Activated B cell treated with CpG ODN at 0.5 μM for 24 hours (primary cell): Measurements from ENCODE around the gene MYLK2. TPM values are rescaled to one million over a fixed set of nuclear protein-coding genes. Genes with fewer than 3 reads are reported as not detected.

ENCODE experiments used
- ATAC-seq: fragments of 200-7000 bp; cut with Tn5 transposase; one replicate; pipeline ENCODE4 v1.10.0; 2021; ENCODE audit warnings: low read depth, mild to moderate bottlenecking, moderate library complexity
- CTCF ChIA-PET: fragments of 350-600 bp; sonication (Branson Sonifier 250); formaldehyde crosslinking; loops from one replicate; lab custom pipeline; 2021; ENCODE audit warnings: antibody characterized with exemption; lab: Charles Lee
- POLR2A ChIA-PET: fragments of 350-600 bp; sonication (Branson Sonifier 250); formaldehyde crosslinking; loops from one replicate; lab custom pipeline; 2021; ENCODE audit warnings: antibody characterized with exemption; lab: Charles Lee
- DNase-seq: peaks from one replicate; pipeline ENCODE4 v3.0.0; 2022
- H3K27ac Mint-ChIP-seq: one replicate; pipeline ENCODE4 v1.8.0; 2020; ENCODE audit warnings: mixed read lengths
- H3K27me3 Mint-ChIP-seq: one replicate; pipeline ENCODE4 v1.8.0; 2021; ENCODE audit warnings: mixed read lengths
- H3K36me3 Mint-ChIP-seq: one replicate; pipeline ENCODE4 v1.8.0; 2021; ENCODE audit warnings: low read depth, mixed read lengths
- H3K4me1 Mint-ChIP-seq: one replicate; pipeline ENCODE4 v1.8.0; 2021; ENCODE audit warnings: mixed read lengths
- H3K4me3 Mint-ChIP-seq: one replicate; pipeline ENCODE4 v1.8.0; 2020; ENCODE audit warnings: mild to moderate bottlenecking, mixed read lengths
- H3K9me3 Mint-ChIP-seq: one replicate; pipeline ENCODE4 v1.8.0; 2020; ENCODE audit warnings: mixed read lengths
- intact Hi-C: fragments of 100-400 bp; cut with micrococcal nuclease; formaldehyde crosslinking; loops from one replicate; pipeline ENCODE4 v1.15.1; 2024
- total RNA-seq: library from RNA; stranded (reverse); gene quantifications from 2 replicates; pipeline ENCODE4 v1.2.3, GENCODE V29; 2022
- TF ChIP-seq, protein P1 (sequence below): fragments of 200-600 bp; IDR thresholded peaks from one replicate; pipeline ENCODE4 v1.8.0; 2022; ENCODE audit warnings: antibody characterized with exemption, mild to moderate bottlenecking

MYLK2 gene
- not detected in 2 replicates for total RNA-seq

DNA sequence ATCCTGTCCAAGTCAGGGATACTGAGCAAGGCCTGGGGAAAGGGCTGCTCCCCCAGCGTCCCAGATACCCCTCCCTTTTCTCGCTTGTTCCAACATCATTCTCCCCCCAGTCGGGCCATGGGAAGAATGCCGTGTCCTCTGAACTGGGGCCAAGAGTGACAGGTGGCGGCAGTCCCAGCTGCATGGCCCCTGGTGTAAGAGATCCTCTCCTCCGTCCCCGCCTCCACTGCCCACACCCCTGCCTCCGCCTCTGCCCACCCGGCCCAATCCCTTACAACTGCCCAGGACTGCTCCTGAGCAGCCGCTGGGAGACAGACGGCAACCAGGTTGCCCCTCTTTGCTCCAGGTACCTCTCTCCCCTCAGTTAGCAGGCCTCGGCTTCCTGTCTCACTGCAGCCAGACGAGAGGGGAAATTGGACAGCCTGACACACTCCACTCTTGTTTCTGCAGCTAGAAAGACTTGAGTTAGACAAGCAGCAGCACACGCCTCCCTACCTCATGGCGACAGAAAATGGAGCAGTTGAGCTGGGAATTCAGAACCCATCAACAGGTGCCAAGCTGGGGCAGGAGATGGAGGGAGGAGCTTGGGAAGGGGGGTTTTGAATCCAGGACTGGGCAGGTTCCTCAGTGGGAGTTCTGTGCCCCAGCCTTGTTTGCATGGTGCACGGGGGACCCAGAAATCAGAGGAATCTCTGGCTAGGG is at the start of gene MYLK2:
MYLK2 (plus strand) TSS at position 274 of the 702 bp plus-strand sequence; CDS start at position 499, 225 bp downstream.
- no peak within 1 kb of the TSS for H3K4me3 Mint-ChIP-seq
- ChIA-PET POLR2A (no interaction called here), CTCF (interaction anchor here (0.9 kb wide), 1 partner anchor 27 kb away, joined by 4 read pairs; no protein-coding TSS in a partner anchor)
- H3K9me3 Mint-ChIP-seq = no peaks in the 10 kb centered on the region
- TF ChIP-seq, protein P1, sequence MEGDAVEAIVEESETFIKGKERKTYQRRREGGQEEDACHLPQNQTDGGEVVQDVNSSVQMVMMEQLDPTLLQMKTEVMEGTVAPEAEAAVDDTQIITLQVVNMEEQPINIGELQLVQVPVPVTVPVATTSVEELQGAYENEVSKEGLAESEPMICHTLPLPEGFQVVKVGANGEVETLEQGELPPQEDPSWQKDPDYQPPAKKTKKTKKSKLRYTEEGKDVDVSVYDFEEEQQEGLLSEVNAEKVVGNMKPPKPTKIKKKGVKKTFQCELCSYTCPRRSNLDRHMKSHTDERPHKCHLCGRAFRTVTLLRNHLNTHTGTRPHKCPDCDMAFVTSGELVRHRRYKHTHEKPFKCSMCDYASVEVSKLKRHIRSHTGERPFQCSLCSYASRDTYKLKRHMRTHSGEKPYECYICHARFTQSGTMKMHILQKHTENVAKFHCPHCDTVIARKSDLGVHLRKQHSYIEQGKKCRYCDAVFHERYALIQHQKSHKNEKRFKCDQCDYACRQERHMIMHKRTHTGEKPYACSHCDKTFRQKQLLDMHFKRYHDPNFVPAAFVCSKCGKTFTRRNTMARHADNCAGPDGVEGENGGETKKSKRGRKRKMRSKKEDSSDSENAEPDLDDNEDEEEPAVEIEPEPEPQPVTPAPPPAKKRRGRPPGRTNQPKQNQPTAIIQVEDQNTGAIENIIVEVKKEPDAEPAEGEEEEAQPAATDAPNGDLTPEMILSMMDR = no peak
- ATAC-seq (no peak), DNase-seq (no peak)
- peaks cover 4% of the 10 kb centered on the region for H3K4me1 Mint-ChIP-seq
- H3K36me3 Mint-ChIP-seq = no peaks in the 10 kb centered on the region
- no peaks in the 10 kb centered on the region for H3K27me3 Mint-ChIP-seq
- intact Hi-C loops = no loop called here
- H3K27ac Mint-ChIP-seq = no peak within 1 kb of the TSS

DNA sequence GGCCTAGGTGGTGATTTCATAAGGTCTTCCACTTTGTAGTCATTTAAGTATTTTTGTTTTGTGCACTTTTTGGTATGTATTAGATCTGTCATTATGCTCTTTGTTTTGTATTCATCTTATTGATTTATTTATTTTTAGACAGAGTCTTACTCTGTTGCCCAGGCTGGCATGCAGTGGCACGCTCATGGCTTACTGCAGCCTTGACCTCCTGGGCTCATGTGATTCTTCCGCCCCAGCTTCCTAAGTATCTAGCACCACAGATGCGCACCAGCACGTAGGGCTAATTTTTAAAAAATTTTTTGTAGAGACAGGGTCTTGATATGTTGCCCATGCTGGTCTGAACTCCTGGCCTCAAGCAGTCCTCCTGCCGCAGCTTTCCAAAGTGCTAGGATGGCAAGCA is 49.5 kb upstream of the MYLK2 start:
- H3K4me3 Mint-ChIP-seq = no peak overlapping the region
- no peaks in the 10 kb centered on the region for H3K9me3 Mint-ChIP-seq
- TF ChIP-seq, protein P1 = no peak
- H3K4me1 Mint-ChIP-seq = no peaks in the 10 kb centered on the region
- ChIA-PET CTCF (no interaction called here), POLR2A (no interaction called here)
- H3K36me3 Mint-ChIP-seq = no peaks in the 10 kb centered on the region
- no peak overlapping the region for H3K27ac Mint-ChIP-seq
- no peak for ATAC-seq
- no peaks in the 10 kb centered on the region for H3K27me3 Mint-ChIP-seq
- intact Hi-C loops = no loop called here
- no peak for DNase-seq

DNA sequence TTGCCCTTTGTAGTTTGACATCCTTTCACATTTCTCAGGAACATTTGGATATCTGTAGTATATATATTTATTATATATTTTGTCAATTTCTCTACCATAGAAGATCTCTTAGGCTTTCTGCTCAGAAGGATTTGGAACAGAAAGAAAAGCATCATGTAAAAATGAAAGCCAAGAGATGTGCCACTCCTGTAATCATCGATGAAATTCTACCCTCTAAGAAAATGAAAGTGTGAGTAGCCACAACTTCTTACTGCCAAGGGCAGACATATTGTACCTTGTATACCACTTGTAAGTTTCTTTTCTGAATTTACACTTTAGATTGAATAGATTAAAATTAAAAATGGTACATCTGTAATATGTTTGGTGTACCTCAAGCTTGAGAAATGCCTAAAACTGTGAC is 48.9 kb upstream of the MYLK2 start:
- no peaks in the 10 kb centered on the region for H3K27me3 Mint-ChIP-seq
- no peaks in the 10 kb centered on the region for H3K36me3 Mint-ChIP-seq
- DNase-seq (no peak), ATAC-seq (no peak)
- ChIA-PET POLR2A (no interaction called here), CTCF (no interaction called here)
- no peak overlapping the region for H3K27ac Mint-ChIP-seq
- TF ChIP-seq, protein P1 = no peak
- intact Hi-C loops = no loop called here
- H3K4me1 Mint-ChIP-seq = no peaks in the 10 kb centered on the region
- no peak overlapping the region for H3K4me3 Mint-ChIP-seq
- H3K9me3 Mint-ChIP-seq = no peaks in the 10 kb centered on the region

DNA sequence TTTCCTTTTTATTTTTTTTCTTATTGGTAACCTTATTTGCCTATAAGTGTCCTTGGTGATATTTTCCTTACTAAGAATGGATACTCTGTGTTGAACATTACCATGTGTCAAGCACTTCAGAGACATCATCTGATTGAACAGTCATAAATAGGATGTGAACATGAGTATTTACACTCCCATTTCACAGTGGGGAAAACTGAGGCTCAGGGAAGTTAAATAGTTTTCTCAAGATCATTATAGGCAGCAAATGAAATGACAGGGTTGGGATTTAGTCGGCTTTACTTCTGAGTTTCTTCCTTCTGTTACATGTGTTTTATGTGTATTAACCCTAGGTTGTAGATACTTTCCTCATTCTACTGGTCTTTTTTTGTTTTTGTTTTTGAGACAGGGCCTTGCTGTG is 44.7 kb upstream of the MYLK2 start:
- Mint-ChIP-seq H3K9me3 (no peaks in the 10 kb centered on the region), H3K27me3 (no peaks in the 10 kb centered on the region), H3K4me3 (no peak overlapping the region), H3K27ac (no peak overlapping the region), H3K4me1 (no peaks in the 10 kb centered on the region), H3K36me3 (no peaks in the 10 kb centered on the region)
- TF ChIP-seq, protein P1 = no peak
- CTCF ChIA-PET = no interaction called here
- ATAC-seq (no peak), DNase-seq (no peak)
- intact Hi-C loops = no loop called here
- POLR2A ChIA-PET = no interaction called here

DNA sequence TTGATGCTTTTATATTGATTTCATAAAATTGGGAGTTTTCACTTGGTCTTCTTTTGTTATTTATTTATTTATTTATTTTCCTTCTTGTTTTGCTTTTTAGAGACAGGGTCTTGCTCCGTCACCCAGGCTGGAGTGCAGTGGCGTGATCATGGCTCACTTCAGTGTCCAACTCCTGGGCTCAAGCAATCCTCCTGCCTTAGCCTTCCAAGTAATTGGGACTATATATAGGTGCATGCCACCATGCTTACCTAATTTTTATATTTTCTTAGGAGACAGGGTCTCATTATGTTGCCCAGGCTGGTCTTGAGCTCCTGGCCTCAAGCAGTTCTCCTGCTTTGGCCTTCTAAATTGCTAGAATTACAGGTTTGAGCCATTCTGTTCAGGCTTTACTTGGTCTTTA is 38.3 kb upstream of the MYLK2 start:
- TF ChIP-seq, protein P1 = no peak
- Mint-ChIP-seq H3K4me1 (no peaks in the 10 kb centered on the region), H3K27me3 (no peaks in the 10 kb centered on the region), H3K27ac (no peak overlapping the region), H3K36me3 (no peaks in the 10 kb centered on the region), H3K4me3 (no peak overlapping the region), H3K9me3 (no peaks in the 10 kb centered on the region)
- intact Hi-C loops = no loop called here
- CTCF ChIA-PET = no interaction called here
- no peak for ATAC-seq
- POLR2A ChIA-PET = interaction anchor here (0.6 kb wide), 2 partner anchors 27 to 255 kb away, joined by 4 read pairs; no protein-coding TSS in a partner anchor
- DNase-seq = no peak
